Heart left ventricle (tissue), 16 donors: ENCODE data around the gene NCAM1. TPM values are rescaled to one million over a fixed set of nuclear protein-coding genes. Genes with fewer than 3 reads are reported as not detected.

Experiments used
- ATAC-seq, 4 donors: fragments of 200-7000 bp; cut with Tn5 transposase; one replicate each; pipeline ENCODE4 v1.9.1; 2020 to 2022; ENCODE audit warnings: moderate library complexity in 4 of 4, mild to moderate bottlenecking in 3 of 4, moderate number of reproducible peaks in 1 of 4
- DNase-seq, 5 donors: peaks; one replicate each; pipeline ENCODE4 v3.0.0-alpha.2; 2020
- H3K27ac ChIP-seq, 12 donors: fragments of 200-600 bp; sonication (generic) in 4 of 12; one replicate each; pipeline versions ENCODE4 v1.5.0 to v1.8.0; 2016 to 2022; ENCODE audit warnings: mild to moderate bottlenecking in 2 of 12
- H3K27me3 ChIP-seq, 9 donors: fragments of 200-600 bp; sonication (generic) in 2 of 9; one replicate each; pipeline versions ENCODE4 v1.5.1 to v1.8.0; 2016 to 2022; ENCODE audit warnings: mild to moderate bottlenecking in 3 of 9
- H3K36me3 ChIP-seq, 9 donors: fragments of 200-600 bp; sonication (generic) in 2 of 9; one replicate each; pipeline versions ENCODE4 v1.5.0 to v1.8.0; 2018 to 2022; ENCODE audit warnings: mild to moderate bottlenecking in 2 of 9
- H3K4me1 ChIP-seq, 12 donors: fragments of 200-600 bp; sonication (generic) in 4 of 12; one replicate each; pipeline versions ENCODE4 v1.5.0 to v1.8.0; 2016 to 2022; ENCODE audit warnings: mild to moderate bottlenecking in 3 of 12
- H3K4me3 ChIP-seq, 12 donors: fragments of 200-600 bp; sonication (generic) in 4 of 12; one replicate each; pipeline versions ENCODE4 v1.5.0 to v1.8.0; 2017 to 2022; ENCODE audit warnings: mild to moderate bottlenecking in 9 of 12, moderate library complexity in 4 of 12
- H3K9me3 ChIP-seq, 12 donors: fragments of 200-600 bp; sonication (generic) in 4 of 12; one replicate each; pipeline versions ENCODE4 v1.5.0 to v1.8.0; 2016 to 2022; ENCODE audit warnings: mild to moderate bottlenecking in 1 of 12
- CTCF ChIP-seq, 12 donors: fragments of 200-600 bp; sonication (generic) in 4 of 12; IDR thresholded peaks; one replicate each; pipeline versions ENCODE4 v1.5.0 to v1.8.0; 2018 to 2022; ENCODE audit warnings: antibody characterized with exemption in 12 of 12, mild to moderate bottlenecking in 5 of 12
- POLR2A ChIP-seq, 2 donors: fragments of 450-650 bp; IDR thresholded peaks; one replicate each; pipeline ENCODE4 v1.6.1; 2017; ENCODE audit warnings: antibody characterized with exemption in 2 of 2, mild to moderate bottlenecking in 2 of 2, moderate library complexity in 2 of 2
- WGBS, 4 donors: extraction: QIAGEN DNeasy Blood & Tissue Kit in 2 of 4; methylation state at CpG; one replicate each; pipeline versions ENCODE4 v1.1.5 to v1.1.7; 2013 to 2018; 5-methylcytosine and 5-hydroxymethylcytosine counted together
- intact Hi-C, 10 donors: fragments of 100-400 bp; cut with DNase I; formaldehyde crosslinking; loops; one replicate each; pipeline versions ENCODE4 v1.11.1 to v1.14.2; 2022
- polyA plus RNA-seq, 2 donors: library from polyadenylated mRNA; stranded (reverse); fragments of 200-250 nt; gene quantifications; one replicate each; pipeline ENCODE4 v1.2.3, GENCODE V29; 2013
- total RNA-seq, 9 donors: library from RNA; depleted of rRNA in 2 of 9; stranded (reverse); fragments of >200 nt in 2 of 9; fragmentation: NEBNext Ultra II Directional in 3 of 9; extraction: Animal tissue kit (Norgen Biotek cat#: 25700) in 3 of 9; gene quantifications; one replicate each; pipeline versions ENCODE4 v1.1.0 to v1.2.4, GENCODE V29; 2016 to 2023
- donor health status: ischemic (EF 13 %, LVEDD 7.1; RV severe dilation, severe dysfunction).
- donor health status: healthy with polysubstance abuse.
- donor health status: DM: no; HTN: yes; CAD: no.
- donor health status: DM: no; HTN: no; CAD: no.
- donor health status: ischemic (EF 25% LVEDD 6.9; RV normal size, moderate dysfunction).
- donor health status: ischemic (EF 25% LVEDD 5.7; RV mildly dilated, moderate dysfunction).
- donor health status: healthy.
- donor health status: DM: yes; HTN: yes; CAD: no.
- donor health status: ischemic (EF 35%, LVEDD 5.7; RV mildly dilated, moderate dysfunction).
- donor health status: nonischemic (EF 11% LVEDD 7.7; RV severe dilation, severe dysfunction).
- donor health status: DM: yes; HTN: yes; CAD: no.
- donor health status: PGD.
- donor health status: ischemic (EF 29% LVEDD 5.4; RV normal size, mild dysfunction).
- donor health status: nonischemic (EF 23%, LVEDD 6.1; RV moderate dilation, normal function).

NCAM1 gene
- total and polyA plus RNA-seq, 11 donors, result 78.0 to 753 (median 389) TPM

- TF ChIP-seq POLR2A (IDR thresholded peaks at IDR 0.05), result peak in 1 of 2 donors; percentile 62
- TF ChIP-seq CTCF (IDR thresholded peaks at IDR 0.05), result no peak
- DNase-seq, result peak; percentile 94 to 97 (median 95)
- no peaks in the 10 kb centered on the region for H3K27me3 ChIP-seq
- peak within 1 kb of the TSS; percentile 59 to 93 (median 90) for H3K27ac ChIP-seq
- H3K4me1 ChIP-seq, result peaks cover 0 to 19% (median 8%) of the 10 kb centered on the region in 12 donors
- 4 to 19% (median 6%) methylated on average over 33 to 64 of the region's 64 CpGs for WGBS, 4 donors
- peak; percentile 99 to 100 (median 100) for ATAC-seq
- H3K9me3 ChIP-seq, result no peaks in the 10 kb centered on the region
- intact Hi-C loops, result no loop called here
- H3K4me3 ChIP-seq, result peak within 1 kb of the TSS; percentile 63 to 92 (median 85)
- H3K36me3 ChIP-seq, result peaks cover 0 to 28% (median 4%) of the 10 kb centered on the region in 9 donors
Observed at GRCh38 chr11:113314389-113315301, 353.4 kb downstream of the NCAM1 start, which contains the start of gene TTC12. TTC12 (plus strand) TSS chr11:113314583; CDS start chr11:113316258, 1,675 bp downstream.

- intact Hi-C loops, result no loop called here
- Histone ChIP-seq H3K27me3 (no peaks in the 10 kb centered on the region), H3K4me1 (peaks cover 0 to 19% (median 8%) of the 10 kb centered on the region in 12 donors), H3K36me3 (peaks cover 0 to 34% (median 10%) of the 10 kb centered on the region in 9 donors), H3K4me3 (peak overlapping the region in 1 of 12 donors; percentile 92), H3K27ac (peak overlapping the region in 2 of 12 donors; percentile 91), H3K9me3 (peaks cover 0 to 7% (median 0%) of the 10 kb centered on the region in 12 donors)
- DNase-seq (no peak), ATAC-seq (no peak)
- WGBS, 4 donors, result 68 to 75% (median 73%) methylated on average over 6 of the region's 6 CpGs
- TF ChIP-seq POLR2A (IDR thresholded peaks at IDR 0.05), result no peak
- TF ChIP-seq CTCF (IDR thresholded peaks at IDR 0.05), result no peak
Observed at GRCh38 chr11:113315811-113316210, 354.6 kb downstream of the NCAM1 start.

GRCh38 chr11:113316256-113316655, 355.0 kb downstream of the NCAM1 start:
- H3K4me1 ChIP-seq, result peaks cover 0 to 19% (median 8%) of the 10 kb centered on the region in 12 donors
- H3K27ac ChIP-seq, result peak overlapping the region in 1 of 12 donors; percentile 91
- no peak for DNase-seq
- TF ChIP-seq CTCF (IDR thresholded peaks at IDR 0.05), result no peak
- no peak for TF ChIP-seq POLR2A (IDR thresholded peaks at IDR 0.05)
- H3K9me3 ChIP-seq, result peaks cover 0 to 7% (median 0%) of the 10 kb centered on the region in 12 donors
- ATAC-seq, result no peak
- no peaks in the 10 kb centered on the region for H3K27me3 ChIP-seq
- H3K4me3 ChIP-seq, result no peak overlapping the region
- H3K36me3 ChIP-seq, result peaks cover 0 to 34% (median 10%) of the 10 kb centered on the region in 9 donors
- 87 to 89% (median 87%) methylated on average over 1 of the region's 1 CpG for WGBS, 4 donors
- intact Hi-C loops, result no loop called here

- H3K9me3 ChIP-seq, result peaks cover 0 to 7% (median 0%) of the 10 kb centered on the region in 12 donors
- WGBS, 4 donors, result 70 to 88% (median 83%) methylated on average over 2 of the region's 2 CpGs
- H3K27me3 ChIP-seq, result no peaks in the 10 kb centered on the region
- ATAC-seq (no peak), DNase-seq (no peak)
- intact Hi-C loops, result no loop called here
- peaks cover 0 to 19% (median 8%) of the 10 kb centered on the region in 12 donors for H3K4me1 ChIP-seq
- no peak overlapping the region for H3K4me3 ChIP-seq
- H3K36me3 ChIP-seq, result peaks cover 0 to 34% (median 10%) of the 10 kb centered on the region in 9 donors
- H3K27ac ChIP-seq, result no peak overlapping the region
- TF ChIP-seq POLR2A (IDR thresholded peaks at IDR 0.05), result no peak
Observed at GRCh38 chr11:113317339-113317738, 356.1 kb downstream of the NCAM1 start.
